UCSD-AML1 (cell line): ENCODE results near the gene ISLR.
A peak's percentile ranks its signal among the peaks of the same experiment; 100 is the strongest.

Experiments
- DNase-seq: peaks from one replicate; lab custom pipeline; 2025; ENCODE audit not compliant: unreplicated experiment; lab: John Stamatoyannopoulos, UW

The ISLR gene

DNA sequence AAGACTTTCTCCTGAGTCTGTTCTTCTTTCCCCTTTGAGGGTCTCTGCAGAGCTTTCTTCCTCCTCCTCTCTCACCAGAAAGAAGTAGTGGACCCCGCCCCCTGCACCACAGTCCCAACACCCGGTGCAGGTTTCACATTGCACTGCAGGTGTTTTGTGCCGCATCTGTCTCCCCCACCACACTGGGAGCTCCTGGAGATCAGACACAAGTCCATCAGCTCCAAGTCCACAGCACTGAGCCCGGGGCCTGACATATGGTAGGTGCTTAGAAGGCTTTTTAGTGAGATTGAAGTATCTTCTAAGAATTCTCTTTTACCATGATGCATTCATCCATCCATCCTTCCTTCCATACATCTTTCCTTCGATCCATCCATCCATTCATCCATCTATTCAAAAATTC, 19.2 kb downstream of the ISLR start:
- DNase-seq: no peak

DNA sequence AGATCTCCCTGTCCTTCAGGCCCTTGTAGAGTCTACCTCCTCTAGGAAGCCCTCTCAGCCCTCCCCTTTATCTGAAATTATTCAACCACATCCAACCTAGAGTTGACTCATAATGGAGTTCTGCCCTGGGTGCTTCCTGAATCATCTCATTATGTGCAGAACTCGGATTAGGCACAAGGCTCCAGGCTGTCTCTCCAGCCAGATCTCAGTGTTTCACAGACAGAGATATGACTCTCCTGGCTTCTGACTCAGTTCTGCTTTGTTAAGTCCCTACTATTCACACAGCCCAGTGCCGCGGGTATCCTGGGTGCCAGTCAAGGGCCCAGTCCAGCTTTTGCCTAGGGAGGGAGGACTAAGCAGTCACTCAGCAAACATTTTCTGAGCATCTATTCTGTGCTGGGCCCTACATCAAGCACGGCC, 19.8 kb downstream of the ISLR start:
- DNase-seq: no peak

DNA sequence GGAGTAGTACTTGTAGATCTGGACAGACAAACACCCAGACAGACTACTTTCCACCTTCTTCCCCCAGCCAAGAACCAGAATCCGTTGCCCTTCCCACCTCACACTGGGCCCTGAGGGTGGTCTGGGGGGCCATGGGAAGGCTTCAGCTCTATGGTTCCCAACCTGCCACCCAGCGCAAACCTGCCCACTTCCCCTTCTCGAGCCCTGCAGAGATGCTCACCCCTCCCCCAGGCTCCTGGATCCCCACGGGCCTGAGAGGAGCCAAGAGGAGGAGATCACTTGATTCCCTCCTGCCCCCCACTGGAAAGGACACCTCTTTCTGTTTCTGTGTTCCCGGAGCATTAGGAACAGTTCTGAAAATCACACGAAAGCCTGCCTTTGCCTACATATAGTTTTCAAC, 20.4 kb downstream of the ISLR start:
- no peak for DNase-seq

DNA sequence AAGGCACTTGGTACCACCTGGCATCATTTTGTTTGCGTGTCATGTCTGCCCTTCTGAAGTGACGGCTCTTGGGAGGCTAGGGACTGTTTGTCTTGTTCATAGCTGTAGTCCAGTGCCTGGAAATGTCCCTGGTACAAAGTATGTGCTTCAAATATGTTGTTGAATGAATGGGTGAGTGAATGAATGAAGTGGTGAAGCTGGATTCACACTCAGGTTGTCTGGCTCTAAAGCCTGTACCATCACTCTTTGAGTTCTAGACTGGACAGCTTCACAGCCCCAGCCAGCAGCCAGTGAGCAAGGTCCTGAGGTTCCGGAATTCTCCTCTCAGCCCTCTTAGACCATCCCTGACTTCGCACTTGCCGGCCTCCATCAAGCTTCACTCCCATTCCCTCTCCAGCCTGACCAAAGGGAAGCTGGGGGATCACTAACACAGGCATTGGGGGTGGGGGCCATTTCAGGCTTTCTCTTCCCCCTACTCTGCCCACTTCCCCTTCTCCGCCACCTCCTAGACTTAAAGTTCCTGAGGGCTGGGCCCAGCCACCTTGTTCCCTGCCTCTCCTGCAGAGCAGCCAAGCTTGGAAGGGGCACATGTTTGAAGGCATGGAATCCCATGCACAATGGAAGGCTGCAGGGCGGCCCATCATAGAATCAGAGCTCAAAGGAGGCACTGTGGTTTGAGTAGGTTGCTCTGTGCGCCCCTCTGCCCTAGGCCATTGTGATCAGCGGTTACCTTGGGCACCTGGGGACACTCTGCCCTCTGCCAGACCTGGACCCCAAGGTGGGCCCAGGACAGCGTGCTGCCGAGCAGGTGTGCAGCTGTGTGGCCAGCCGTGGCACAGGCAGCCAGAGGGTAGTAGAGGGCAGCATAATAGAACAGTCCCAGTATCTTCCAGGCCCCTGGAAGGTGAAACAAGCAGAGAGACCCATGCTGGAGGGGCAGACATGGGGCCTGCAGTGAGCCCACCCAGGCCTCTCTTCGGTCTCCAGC, 21.4 kb downstream of the ISLR start:
- peak; percentile 29 for DNase-seq

DNA sequence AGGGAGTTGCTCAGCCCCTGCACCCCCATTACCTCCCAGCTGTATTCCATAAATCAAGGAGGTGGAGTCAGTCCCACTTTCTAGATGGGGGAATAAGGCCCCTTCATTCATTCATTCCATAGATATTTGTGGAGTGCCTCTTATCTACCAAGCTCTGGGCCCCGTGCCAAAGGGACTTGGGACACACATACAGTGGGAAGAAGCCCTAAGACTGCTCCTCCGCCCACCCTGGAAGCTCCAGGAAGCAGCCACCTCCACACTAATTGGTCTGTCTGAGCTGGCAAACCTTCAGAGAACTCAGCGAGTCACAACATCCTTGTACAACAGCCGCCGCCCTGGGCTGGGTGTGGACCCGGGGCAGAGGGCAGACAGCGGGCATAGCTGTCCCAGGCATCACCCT, 22.7 kb downstream of the ISLR start:
- no peak for DNase-seq

DNA sequence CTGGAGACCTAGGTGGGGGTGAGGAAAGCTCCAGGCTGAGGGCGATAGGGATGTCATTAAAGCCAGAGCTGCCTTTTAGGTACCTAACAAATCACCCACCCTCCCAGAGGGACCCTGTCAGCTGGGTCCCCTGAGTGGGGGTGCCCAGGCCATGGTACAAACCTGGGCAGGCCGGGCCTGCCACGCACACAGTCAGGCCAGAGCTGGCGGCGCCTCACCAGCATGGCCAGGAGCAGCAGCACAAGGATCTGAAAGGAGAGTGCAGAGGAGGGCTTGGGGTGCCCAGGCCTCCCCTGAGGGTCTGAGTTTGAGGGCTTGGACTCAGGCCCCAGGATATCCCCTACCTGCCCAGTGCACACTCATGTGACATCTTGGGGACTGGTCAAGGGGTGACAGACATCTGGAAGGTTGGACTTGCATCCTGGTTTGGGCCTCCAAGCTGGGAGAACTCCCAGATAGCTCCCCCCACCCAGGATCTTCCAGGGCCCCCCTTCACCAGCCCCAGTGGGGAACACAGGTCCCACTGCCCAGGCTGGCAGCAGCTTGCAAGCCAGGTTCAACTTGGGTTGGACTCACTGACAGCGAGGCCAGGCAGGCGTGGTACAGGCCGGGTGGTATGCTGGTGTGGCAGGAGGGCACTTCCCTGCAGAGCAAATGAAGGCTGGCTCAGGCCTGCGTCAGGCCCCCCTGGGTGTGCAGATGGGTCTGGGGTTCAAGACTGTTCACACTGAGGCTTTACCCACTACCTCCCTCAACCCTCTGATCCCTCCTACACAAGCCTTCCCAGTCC, 23.9 kb downstream of the ISLR start:
- DNase-seq: no peak

DNA sequence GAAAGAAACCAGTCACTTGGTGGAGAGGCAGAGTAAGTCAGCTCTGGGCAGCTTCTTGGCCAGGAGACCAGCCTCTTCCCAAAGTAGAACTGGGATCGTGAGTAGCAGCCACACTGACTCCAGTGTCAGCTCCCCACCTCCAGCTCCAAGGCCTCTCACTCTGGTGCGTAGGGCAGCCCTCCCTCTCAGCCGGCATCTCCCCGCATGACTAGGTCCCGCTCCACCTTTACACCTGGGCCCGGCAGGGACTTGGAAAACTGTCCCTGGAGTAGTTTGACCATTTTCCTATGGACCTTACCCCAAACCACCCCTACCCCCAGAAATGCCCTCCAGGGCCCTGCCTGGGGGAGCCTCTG, 25.8 kb downstream of the ISLR start:
- DNase-seq: no peak

DNA sequence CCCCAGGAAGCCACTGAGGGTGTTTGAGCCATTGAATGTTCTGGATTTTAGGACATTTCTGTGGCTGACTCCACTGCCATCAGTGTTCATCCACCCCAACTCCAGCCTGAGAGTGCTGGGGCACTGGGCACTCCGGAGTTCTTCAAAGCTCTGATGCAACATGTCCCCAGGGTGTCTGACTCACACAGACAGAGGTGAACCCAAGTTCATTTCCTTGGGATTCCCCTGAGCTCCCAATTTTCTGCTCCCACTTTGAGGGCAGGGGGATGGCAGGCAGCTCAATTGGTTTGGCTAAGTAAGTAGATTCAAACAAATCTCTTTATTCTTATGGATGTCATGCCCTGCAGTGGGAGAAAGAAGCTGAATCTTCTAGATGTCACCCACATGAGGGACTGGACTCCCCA, 26.9 kb downstream of the ISLR start:
- DNase-seq: no peak

DNA sequence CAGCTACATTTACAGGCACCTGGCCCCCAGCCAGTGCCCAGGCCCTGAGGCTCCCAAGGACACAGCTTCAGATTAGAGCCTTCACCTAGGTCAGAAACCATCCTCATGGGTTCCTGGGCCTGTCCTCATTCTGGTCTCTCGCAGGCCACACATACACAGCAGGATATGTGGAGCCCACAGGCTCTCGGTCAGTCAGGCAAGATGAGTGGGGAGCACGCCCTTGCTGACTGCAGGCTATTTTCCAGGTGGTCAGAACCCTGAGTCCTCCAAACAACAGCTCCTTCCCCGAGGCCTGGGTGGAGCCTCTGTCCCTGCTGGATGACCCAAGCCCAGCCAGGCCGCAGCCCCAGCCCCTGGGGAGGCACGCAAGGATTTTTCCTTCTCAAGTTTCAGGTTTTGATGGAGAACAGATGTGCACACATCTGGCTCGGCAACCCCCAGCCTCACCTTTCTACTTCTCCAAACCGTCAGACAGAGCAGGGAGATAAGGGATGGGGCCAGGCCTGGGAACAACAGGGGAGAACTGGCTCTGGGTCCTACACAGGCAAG, 27.4 kb downstream of the ISLR start:
- DNase-seq: no peak

DNA sequence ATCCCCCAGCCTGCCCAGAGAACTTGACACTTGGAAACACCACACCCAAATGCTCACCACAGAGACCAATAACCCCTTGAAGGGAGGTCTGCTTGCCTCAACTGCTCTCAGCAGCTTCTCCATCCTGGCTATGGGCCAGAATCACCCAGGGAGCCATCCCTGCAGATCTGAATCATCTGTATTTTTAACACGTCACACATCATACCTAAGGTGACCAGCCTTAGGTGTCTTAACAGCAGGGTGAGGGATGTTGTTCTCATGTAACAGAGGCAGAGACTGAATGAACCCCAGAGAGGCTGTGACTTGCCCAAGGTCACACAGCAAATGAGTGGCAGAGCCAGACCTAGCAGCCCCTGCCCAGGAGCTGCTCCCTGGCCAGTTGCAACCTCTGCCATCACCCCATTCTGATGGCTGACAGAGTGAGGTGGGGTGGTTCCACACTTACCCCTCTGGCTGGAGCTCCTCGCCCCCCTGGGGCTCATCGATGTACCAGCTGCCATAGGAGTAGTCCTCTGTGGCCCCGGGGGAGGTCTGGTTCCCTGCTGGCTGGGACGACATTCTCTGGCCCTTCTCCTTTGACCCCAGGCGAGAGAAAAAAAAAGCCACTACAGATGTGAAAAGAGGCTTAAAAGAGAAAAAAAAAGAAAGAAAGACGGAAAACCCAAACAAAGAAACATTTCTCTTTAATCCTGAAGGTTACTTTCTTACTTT, 28.4 kb downstream of the ISLR start:
- DNase-seq: no peak

DNA sequence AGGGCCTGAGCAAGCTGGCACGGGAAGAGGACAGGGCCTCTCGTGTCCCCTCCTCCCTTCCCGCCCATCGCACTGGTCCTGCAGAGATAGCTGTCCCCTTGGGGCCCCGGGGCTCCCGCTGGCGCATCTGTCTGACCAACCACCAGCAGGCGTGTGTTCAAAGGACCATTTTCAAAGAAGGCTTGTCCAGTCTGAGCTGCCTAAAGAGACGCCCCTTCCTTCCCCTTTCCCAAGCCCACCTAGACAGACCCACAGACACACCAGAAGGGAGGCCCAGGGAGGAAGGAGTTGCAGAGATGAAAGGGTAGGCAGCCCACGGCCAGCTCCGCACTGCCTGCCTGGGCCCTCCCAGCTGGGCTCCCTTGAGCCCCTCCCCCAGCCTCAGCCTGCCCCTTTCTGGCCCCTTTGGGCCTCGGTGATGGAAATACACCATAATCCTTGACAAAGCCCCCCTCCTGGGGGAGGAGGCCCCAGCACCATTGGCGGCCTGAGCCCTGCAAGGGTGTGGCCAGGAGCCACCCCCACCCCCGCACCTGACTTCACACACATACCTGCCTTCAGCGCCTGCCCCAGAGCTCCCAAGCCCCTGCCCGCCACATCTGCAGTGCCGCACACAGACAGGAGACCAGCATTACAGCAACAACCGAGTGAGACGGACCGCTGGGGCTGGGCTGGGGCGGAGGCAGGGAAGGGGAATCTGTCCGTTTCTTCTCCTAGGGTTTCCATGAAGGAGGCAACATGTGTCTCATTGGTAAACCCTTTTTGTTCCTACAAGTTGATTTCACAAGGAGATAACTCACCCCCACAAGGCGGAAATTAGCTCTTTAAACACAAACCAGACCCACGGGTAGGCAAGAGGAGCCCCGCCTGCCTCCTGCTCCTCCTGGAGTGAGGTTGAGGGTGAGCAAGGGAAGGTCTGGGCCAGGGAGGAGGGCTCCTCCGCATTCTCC, 29.2 kb downstream of the ISLR start, which contains the start of gene STRA6:
STRA6 (minus strand) TSS at position 336 of the 950 bp plus-strand sequence. CDS start 520 bp downstream, outside the sequence.
- DNase-seq: no peak

DNA sequence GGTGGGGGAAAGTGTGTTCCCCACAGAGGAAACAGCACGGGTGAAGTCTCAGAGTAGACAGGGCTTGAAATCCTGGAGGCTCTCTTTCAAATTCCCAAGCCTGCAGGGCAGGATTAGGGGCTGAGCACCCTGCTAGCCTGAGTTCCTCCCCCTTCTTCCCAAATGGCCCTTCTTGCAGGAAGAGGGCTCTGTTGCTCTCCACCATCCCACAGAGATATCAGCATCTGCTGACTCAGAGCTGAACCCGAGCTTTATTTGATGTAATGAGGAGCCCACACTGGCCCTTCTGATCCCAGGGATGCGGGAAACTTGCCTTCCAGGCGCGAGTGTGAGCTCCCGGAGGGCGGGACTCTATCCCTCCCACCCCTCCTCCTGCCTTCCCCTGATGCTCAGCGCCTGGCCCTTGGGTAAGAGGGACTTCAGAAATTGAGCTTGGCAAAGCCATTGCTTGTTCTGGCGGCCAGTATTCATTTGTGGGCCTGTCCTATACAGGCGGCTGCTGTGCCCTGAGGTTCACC, 30.5 kb downstream of the ISLR start:
- no peak for DNase-seq

DNA sequence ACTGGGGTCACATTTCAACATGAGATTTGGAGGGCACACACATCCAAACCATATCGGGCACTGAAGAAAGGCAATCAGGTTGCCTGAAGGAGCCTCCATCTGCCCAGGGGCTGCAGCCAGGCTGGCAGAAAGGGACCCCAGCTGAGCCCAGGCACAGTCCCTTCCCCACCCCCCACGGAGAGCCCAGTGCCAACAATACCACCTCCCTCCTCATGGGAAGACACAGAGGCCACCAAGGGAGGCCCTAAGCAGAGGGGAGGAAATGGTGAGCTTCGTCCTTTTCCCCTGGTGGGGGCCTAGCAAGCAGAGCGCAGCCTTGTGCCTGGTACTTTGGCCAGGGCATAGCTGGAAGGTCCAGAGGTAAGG, 32.1 kb downstream of the ISLR start:
- DNase-seq: no peak

DNA sequence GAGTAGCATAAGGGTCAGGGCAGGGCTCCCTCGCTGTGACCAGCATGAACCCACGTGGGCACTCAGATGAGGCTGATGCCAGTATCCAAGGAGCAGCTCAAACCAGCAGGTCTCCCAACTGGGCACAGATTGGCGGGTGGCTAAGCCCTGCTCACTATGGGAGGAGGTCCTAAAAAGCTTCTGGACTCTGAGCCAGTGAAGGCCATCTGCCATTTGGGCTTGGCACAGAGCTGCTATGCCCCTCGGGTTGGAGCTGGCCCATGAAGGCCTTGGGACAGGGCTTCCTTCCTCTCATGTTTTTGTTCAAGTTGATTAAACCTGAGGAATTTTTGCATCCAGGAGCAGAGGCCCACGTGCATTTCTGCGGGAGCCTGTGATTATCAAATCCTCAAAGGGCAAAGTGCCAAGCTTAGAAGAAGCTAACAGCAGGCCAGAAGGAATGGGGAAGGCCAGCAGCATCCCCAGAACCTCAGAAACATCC, 33.3 kb downstream of the ISLR start:
- no peak for DNase-seq

DNA sequence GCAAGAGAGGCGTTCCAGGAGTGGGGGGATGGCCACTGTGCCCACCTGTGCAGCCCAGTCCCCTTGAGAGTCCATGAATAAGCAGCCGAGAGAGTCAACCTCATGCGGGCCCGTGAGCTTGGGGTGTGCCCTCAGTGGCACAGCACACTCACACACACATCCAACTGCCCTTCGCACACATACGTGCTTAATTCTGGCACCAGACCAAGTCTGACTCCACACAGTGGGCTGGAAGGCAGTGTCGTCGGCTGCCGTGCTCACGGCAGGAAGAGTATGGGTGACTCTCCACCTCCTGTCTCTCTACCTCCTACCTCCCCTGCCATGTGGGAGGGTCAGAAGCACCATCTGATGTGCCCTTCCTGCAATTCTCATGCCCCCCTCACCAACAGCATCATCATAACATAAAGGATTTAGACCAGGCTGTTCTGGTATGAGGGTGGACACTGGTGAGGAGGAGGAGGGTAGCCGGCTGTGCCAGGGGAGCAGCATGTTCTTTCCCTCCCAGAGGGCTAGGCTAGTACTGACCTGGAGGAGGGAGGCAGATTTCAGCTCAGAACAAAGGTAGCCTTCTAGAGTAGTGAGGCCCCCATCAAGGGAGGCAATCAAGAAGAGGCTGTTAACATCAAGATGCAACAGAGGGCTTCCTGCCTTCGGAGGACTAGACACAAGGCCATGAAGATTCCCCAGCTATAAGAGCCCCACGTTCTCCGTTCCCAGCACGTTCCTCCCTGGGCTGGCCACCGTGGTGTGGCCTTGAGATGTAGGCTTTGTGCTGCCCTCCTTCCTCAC, 34.3 kb downstream of the ISLR start:
- no peak for DNase-seq

DNA sequence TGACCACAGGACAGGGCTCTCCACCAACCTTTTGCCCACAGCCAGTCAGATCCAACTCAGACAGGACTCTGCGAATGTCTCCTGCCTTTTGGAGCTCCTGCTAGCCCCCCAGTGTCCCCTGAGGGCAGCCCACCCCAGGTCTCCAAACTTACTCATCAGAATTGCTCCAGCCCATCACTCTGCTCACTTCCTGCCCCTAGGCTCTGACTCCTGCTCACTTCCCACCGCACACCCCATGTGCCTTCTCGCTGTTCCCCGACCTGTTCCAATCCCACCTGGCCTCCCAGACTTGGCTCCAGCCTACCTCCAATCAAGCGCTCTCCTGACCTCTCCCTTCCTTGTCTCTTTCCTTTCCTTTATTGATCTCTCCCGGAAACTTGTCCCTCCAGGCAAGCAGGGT, 35.0 kb downstream of the ISLR start:
- no peak for DNase-seq

DNA sequence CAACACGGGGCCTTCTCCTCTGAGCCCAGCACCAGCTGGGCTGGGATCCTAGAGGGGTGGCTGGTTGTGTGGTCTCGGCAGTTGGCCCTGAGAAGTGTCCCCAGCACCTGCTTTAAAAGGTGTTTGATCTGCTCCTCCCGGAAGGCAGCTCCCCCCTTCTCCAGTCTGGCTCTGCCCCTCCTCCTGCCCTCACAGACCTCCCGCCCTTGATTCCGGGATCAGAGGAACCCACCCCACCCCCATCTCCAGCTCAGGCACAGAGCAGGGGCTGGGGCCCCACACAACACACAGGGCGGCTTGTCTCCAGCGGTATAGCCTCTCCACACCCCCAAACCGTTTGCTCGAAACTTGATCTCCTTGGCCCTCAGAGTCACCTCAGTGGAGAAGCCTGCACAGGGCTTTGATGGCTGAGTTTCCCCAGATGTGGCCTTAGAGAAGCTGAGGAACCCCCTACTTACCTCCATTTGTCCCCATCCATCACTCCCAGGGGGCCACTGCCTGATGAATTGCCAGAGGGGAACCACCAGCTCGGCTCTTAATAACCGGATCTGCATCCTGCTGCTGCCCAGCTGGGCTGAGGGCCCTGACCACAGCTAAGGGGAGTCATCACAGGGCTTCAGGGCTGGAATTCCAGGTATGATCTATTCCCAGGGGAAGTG, 35.5 kb downstream of the ISLR start:
- no peak for DNase-seq

DNA sequence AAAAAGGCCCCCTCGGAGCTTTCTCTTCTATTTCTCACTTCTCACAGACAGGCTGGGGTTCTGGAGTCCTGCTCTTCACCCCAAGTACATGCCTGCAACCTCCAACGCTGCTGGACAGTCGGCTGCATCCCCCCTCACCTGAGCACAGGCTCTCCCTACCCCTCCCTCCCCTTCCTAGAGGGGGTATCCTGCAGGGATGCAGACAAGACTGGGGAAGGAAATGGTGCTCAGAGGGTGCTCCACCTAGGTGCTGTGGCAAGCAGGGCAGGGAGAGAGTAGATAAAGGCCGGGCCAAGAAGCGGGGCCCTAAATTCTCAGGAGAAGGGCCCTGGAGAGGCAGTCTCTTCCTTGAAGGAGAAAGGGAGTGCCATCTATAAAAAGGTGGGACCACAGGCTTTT, 36.0 kb downstream of the ISLR start:
- DNase-seq: no peak
